GM21423 (cell line): Measurements from ENCODE around the gene SNHG17.

Experiments
- ATAC-seq: cut with Tn5 transposase; IDR thresholded peaks from one replicate; pipeline ENCODE4 v1.9.1; 2021; ENCODE audit warnings: mild to moderate bottlenecking, moderate library complexity; ENCODE audit not compliant: unreplicated experiment

SNHG17 gene

GRCh38 chr20:38377039-38377685 lies 58.0 kb downstream of the SNHG17 start:
- ATAC-seq, result no peak

GRCh38 chr20:38373898-38374297 lies 61.2 kb downstream of the SNHG17 start:
- no peak for ATAC-seq

- no peak for ATAC-seq
Observed at GRCh38 chr20:38373231-38373867, 61.8 kb downstream of the SNHG17 start.

DNA sequence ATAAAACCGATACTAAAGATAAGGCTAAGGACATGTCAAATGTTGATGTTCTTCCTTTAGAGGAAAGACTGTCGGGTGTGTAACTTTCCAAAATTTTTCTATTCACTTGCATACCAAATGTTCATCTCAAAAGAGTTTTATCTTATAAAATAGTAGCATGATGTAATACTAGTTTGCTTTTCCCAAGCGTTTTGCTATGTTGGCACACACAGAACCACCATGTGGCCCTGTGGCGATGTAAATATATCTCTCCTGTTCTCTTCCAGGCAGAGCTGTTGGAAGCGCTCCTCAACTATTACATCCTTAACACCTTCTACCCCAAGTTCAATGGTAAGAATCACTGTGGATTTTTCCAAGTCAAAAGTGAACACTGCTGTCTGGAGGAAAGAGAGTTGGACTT lies 62.3 kb downstream of the SNHG17 start:
- no peak for ATAC-seq
